Skin epidermis (tissue), 12 donors: Measurements from ENCODE around the gene KRT73.

Experiments used
- H3K27ac ChIP-seq, 21 experiments: fragments of 200-600 bp; sonication (generic) in 11 of 21; one replicate each; pipeline ENCODE4 v1.5.0; 2020; ENCODE audit warnings: mild to moderate bottlenecking in 3 of 21, inconsistent platforms in 2 of 21, moderate library complexity in 2 of 21
- H3K4me3 ChIP-seq, 7 experiments: fragments of 200-600 bp; sonication (generic) in 2 of 7; one replicate each; pipeline ENCODE4 v1.5.0; 2020; ENCODE audit warnings: inconsistent platforms in 2 of 7, mild to moderate bottlenecking in 2 of 7, moderate library complexity in 1 of 7

The KRT73 gene

GRCh38 chr12:52628841-52629240 is 10.5 kb upstream of the KRT73 start:
- no peak overlapping the region for H3K27ac ChIP-seq
- H3K4me3 ChIP-seq, result no peak overlapping the region

- no peak overlapping the region for H3K4me3 ChIP-seq
- H3K27ac ChIP-seq, result no peak overlapping the region
These were observed 9.8 kb upstream of the KRT73 start for GRCh38 chr12:52628111-52628507.

- no peak overlapping the region for H3K4me3 ChIP-seq
- H3K27ac ChIP-seq, result no peak overlapping the region
These were observed 9.2 kb upstream of the KRT73 start for GRCh38 chr12:52627395-52628110.

- H3K4me3 ChIP-seq, result no peak overlapping the region
- H3K27ac ChIP-seq, result no peak overlapping the region
These were observed 4.0 kb upstream of the KRT73 start for GRCh38 chr12:52622349-52622748.

- H3K27ac ChIP-seq, result no peak overlapping the region
- H3K4me3 ChIP-seq, result no peak overlapping the region
These were observed 507 bp upstream of the KRT73 start for GRCh38 chr12:52618866-52619265.

GRCh38 chr12:52617403-52617785 is 965 bp downstream of the KRT73 start:
- Histone ChIP-seq H3K4me3 (no peak overlapping the region), H3K27ac (no peak overlapping the region)

GRCh38 chr12:52616680-52617402 is 1.5 kb downstream of the KRT73 start:
- no peak overlapping the region for H3K27ac ChIP-seq
- no peak overlapping the region for H3K4me3 ChIP-seq

GRCh38 chr12:52615912-52616311 is 2.4 kb downstream of the KRT73 start:
- no peak overlapping the region for H3K4me3 ChIP-seq
- H3K27ac ChIP-seq, result peak overlapping the region in 1 of 21 experiments; percentile 27

GRCh38 chr12:52615208-52615868 is 3.0 kb downstream of the KRT73 start:
- no peak overlapping the region for H3K4me3 ChIP-seq

GRCh38 chr12:52614381-52615207 is 3.8 kb downstream of the KRT73 start:
- no peak overlapping the region for H3K27ac ChIP-seq
- H3K4me3 ChIP-seq, result no peak overlapping the region

More at GRCh38 chr12:52615208-52615868, 3.0 kb downstream of the KRT73 start:
- H3K27ac ChIP-seq, result peak overlapping the region in 1 of 21 experiments; percentile 27

- no peak overlapping the region for H3K27ac ChIP-seq
- H3K4me3 ChIP-seq, result no peak overlapping the region
These were observed 4.9 kb downstream of the KRT73 start for GRCh38 chr12:52613384-52614030.

- Histone ChIP-seq H3K27ac (no peak overlapping the region), H3K4me3 (no peak overlapping the region)
These were observed 5.7 kb downstream of the KRT73 start for GRCh38 chr12:52612431-52613383.

GRCh38 chr12:52611080-52611468 is 7.3 kb downstream of the KRT73 start:
- no peak overlapping the region for H3K4me3 ChIP-seq
- H3K27ac ChIP-seq, result no peak overlapping the region

- Histone ChIP-seq H3K4me3 (no peak overlapping the region), H3K27ac (no peak overlapping the region)
These were observed 9.3 kb downstream of the KRT73 start for GRCh38 chr12:52608826-52609630.

- no peak overlapping the region for H3K27ac ChIP-seq
These were observed 10.2 kb downstream of the KRT73 start for GRCh38 chr12:52608161-52608560.

GRCh38 chr12:52607314-52607713 is 11.0 kb downstream of the KRT73 start:
- no peak overlapping the region for H3K27ac ChIP-seq
- H3K4me3 ChIP-seq, result no peak overlapping the region

More at GRCh38 chr12:52608161-52608560, 10.2 kb downstream of the KRT73 start:
- no peak overlapping the region for H3K4me3 ChIP-seq

GRCh38 chr12:52606581-52607218 is 11.7 kb downstream of the KRT73 start:
- H3K4me3 ChIP-seq, result no peak overlapping the region

More at GRCh38 chr12:52606581-52607218, 11.7 kb downstream of the KRT73 start:
- no peak overlapping the region for H3K27ac ChIP-seq
